ENCODE measurements around the gene FAM32A.

FAM32A gene

DNA sequence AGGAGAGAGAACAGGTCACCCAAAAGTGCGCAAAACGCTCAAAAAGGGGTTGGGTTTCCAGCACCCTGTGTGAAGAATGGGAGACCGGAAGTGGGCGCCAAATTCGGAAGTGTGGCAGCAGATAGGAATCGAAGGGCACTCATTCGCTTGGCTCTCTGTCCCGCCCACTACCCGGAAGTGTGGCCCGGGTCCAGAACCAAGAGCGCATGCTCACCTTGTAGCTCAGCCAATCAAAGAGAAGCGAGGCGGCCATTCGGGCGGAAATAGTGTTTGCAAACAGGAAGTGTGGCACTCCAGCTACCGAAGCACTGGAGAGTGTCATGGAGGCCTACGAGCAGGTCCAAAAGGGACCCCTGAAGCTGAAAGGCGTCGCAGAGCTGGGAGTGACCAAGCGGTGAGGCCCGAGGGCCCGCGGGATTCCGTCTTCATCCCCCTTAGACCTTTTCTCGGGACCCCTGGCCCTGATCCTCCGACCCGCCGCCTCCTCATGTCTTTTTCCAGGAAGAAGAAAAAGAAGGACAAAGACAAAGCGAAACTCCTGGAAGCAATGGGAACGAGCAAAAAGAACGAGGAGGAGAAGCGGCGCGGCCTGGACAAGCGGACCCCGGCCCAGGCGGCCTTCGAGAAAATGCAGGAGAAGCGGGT, at the start of gene FAM32A:
Gene FAM32A, plus strand, starts transcription at position 288 of the 645 bp plus-strand sequence. Its CDS starts 33 bp downstream, at position 321.
- peak; percentile 99 for DNase-seq

GRCh38 chr19:16135430-16136127, 49.6 kb upstream of the FAM32A start:
- DNase-seq, result no peak

GRCh38 chr19:16136185-16136999, 48.8 kb upstream of the FAM32A start:
- no peak for DNase-seq

- DNase-seq, result no peak
Observed at GRCh38 chr19:16139752-16140151, 45.5 kb upstream of the FAM32A start.

GRCh38 chr19:16141043-16141442, 44.2 kb upstream of the FAM32A start:
- DNase-seq, result no peak

DNA sequence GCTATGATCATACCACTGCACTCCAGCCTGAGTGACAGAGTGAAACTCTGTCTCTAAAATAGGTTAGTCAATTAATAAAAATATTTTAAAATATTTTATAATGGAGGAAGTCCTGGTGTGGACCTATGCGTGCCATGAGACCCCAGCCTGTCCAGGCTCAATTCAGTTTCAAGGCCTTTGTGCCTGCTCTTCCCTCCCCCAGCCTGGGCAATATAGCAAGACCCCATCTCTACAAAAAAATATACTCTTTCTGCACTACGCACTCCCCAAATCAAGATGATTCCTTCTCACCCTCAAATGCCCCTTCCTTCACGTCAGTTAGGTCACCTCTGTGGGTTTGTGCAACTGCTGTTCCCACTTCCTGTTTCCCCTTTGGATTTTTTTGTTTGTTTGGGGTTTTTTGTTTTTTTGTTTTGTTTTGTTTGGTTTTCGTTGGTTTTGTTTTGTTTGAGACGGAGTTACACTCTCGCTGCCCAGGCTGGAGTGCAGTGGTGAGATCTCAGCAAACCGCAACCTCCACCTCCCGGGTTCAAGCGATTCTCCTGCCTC, 43.1 kb upstream of the FAM32A start:
- DNase-seq, result no peak

GRCh38 chr19:16143399-16144215, 41.6 kb upstream of the FAM32A start, which contains the start of gene HSH2D:
TSS of gene HSH2D (plus strand) at chr19:16143685. CDS start at chr19:16148751, 5,066 bp downstream.
- DNase-seq, result peak; percentile 69

GRCh38 chr19:16144216-16144581, 41.0 kb upstream of the FAM32A start:
- no peak for DNase-seq

DNA sequence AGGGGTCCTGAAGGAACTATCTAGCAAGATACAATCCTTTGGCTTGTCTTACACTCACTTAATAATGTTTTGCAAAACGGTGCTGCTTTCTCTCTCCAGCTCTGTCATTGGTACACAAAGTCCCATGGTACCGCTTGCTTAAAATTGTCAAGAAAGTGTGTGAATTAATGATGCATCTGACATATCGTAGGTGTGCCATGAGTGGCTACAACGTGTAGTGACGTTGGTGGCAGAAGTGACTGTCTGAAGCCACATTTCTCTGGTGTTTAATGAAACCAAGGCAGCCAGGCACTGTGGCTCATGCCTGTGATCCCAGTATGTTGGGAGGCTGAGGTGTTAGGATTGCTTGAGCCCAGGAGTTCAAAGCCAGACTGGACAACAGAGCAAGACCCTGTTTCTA, 39.1 kb upstream of the FAM32A start:
- DNase-seq, result no peak

- DNase-seq, result no peak
Observed at GRCh38 chr19:16148443-16149229, 36.6 kb upstream of the FAM32A start.

DNA sequence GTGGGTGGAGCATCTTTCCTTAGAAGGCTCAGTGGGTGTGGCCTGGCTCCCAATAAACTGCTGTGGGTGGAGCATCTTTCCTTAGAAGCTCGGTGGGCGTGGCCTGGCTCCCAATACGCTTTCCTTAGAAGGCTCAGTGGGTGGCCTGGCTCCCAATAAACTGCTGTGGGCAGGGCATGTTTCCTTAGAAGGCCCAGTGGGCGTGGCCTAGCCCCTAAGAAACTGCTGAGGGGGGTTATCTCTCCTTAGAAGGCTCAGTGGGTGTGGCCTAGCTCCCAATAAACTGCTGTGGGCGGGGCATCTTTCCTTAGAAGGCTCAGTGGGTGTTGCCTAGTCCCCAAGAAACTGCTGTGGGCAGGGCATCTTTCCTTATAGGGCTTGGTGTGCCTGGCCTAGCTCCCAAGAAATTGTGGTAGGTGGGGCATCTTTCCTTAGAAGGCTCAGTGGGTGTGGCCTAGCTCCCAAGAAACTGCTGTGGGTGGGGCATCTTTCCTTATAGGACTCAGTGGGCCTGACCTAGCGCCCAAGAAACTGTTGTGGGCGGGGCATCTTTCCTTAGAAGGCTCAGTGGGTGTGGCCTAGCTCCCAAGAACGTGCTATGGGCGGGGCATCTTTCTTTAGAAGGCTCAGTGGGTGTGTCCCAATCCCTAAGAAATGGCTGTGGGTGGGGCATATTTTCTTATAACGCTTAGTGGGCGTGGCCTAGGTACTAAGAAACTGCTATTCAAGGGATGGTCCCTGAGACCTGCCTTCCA, 31.5 kb upstream of the FAM32A start:
- no peak for DNase-seq

GRCh38 chr19:16154557-16154956, 30.7 kb upstream of the FAM32A start:
- no peak for DNase-seq

GRCh38 chr19:16155128-16155527, 30.1 kb upstream of the FAM32A start:
- DNase-seq, result no peak

DNA sequence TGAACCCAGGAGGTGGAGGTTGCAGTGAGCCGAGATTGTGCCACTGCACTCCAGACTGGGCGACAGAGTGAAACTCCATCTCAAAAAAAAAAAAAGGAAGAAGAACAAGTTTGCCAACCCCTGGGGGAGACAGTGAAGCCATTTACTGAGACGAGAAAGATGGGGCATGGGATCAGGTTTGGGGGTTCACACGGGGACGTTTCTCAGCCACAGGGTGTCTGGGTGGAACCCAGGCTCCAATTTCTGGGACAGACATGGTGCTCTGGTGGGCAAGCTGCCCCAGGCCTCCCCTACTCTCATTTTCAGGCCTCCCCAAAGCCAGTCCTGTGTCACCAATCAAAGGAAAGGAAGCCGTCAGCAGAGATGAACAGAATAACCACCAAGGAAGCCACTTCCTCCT, 28.3 kb upstream of the FAM32A start:
- no peak for DNase-seq

DNA sequence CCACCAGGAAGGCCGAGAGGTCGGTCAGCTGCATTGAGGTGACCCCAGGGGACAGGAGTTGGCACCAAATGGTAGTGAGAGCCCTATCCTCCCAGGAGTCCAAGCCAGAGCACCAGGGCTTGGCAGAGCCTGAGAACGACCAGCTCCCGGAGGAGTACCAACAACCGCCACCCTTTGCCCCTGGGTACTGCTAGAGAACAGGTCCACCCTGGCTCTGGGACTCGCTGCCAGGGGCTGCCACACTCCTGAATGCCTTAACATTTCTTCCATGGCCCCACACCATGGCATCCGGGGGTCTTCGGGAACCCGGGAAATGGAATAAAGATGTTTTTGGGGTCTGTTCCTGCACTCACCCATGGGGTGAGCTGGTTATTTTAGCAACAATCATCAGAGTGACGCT, 27.6 kb upstream of the FAM32A start:
- no peak for DNase-seq

DNA sequence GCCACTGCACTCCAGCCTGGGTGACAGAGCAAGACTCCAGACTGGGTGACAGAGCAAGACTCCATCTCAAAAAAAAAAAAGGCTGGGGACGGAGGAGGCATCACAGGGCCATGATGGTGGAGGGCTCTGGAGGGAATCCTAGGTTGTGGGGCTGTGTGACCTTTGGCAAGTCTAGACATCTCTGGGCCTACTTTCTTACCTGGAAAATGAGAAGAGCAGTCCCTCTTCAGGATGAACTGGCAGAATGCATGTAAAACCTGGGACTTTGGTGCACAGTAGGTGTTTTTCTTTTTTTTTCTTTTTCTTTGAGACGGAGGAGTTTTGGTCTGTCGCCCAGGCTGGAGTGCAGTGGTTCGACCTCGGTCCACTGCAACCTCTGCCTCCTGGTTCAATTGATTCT, 25.6 kb upstream of the FAM32A start:
- no peak for DNase-seq

GRCh38 chr19:16160445-16160942, 24.7 kb upstream of the FAM32A start:
- DNase-seq, result no peak

DNA sequence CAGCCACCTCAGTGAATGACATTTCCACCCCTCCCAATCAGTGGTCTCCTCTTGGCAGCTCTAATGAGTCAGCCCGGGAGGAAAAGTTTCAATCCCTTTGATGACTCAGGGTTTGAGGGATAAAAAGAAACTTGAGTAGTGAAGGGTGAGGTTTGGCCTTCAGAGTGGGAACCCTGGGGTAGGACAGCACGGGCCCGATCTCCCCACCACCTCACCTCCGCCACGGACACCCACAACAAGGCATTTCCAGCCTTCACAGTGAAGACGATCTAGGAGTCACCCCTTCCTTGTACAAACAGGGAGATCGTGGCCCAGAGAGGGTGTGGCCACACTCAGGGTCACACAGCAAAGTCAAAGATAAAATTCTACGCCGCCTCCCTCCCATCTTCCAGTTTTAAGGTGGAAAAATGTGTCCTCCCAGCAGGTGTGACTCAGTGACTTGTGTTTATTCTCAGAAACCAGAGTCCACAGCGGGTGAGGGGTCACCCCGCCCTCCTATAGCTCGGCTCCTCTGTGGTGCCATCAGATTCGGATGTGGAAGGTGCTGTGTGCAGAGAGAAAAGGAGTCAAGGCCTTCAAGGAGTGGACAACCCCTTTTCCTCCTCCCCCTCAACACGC, 24.2 kb upstream of the FAM32A start:
- DNase-seq, result peak; percentile 63

- no peak for DNase-seq
Observed at GRCh38 chr19:16161840-16162239, 23.4 kb upstream of the FAM32A start.

DNA sequence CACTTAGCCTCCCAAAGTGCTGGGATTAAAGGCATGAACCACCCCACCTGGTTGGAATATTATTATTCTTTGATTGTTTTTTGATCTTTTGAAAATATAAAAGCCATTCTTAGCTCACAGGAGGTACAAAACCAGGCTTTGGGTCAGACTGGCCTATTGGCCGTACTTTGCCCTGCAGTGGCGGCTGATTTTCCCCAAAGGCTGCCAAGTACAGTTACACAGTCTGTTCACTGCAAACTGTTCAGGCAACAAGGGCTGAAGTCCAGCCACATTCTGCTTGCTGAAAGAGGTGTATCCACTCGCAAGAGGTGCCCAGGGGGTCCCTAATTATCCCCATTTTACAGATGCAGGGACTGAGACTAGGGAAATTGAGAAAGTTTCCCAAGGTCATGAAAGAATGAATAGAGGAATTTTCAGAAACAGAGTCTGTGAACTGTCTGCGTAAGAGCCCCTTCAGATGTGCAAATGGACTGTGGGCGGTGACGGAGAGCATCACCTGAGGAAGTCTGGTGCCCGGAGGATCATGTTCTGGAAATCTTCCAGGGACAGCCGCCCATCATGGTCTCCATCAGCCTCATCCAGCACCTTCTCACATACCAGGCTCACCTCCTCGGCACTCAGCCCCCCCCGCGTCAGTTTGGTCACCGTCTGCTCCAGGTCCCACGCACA, 20.9 kb upstream of the FAM32A start:
- DNase-seq, result no peak

Measured in islet precursor cell (in vitro differentiated cells).